Activated CD4-positive, alpha-beta T cell treated with anti-CD3 and anti-CD28 coated beads, Interleukin-2, amount 10 ng/mL, durations not matched to agents 7 days and 5 days (primary cell): Measurements from ENCODE around the gene MYO7B. TPM values are rescaled to one million over a fixed set of nuclear protein-coding genes. Genes with fewer than 3 reads are reported as not detected.

Experiments used
- CTCF ChIA-PET: fragments of 350-600 bp; sonication (Branson Sonifier 250); formaldehyde crosslinking; loops from one replicate; lab custom pipeline; 2021; ENCODE audit warnings: antibody characterized with exemption; lab: Charles Lee
- POLR2A ChIA-PET: fragments of 350-600 bp; sonication (Branson Sonifier 250); formaldehyde crosslinking; loops from one replicate; lab custom pipeline; 2021; ENCODE audit warnings: antibody characterized with exemption; lab: Charles Lee
- DNase-seq: peaks from one replicate; pipeline ENCODE4 v3.0.0-alpha.2; 2020
- H3K27ac Mint-ChIP-seq: one replicate; pipeline ENCODE4 v1.8.0; 2021; ENCODE audit warnings: mild to moderate bottlenecking, moderate library complexity, mixed read lengths
- H3K27me3 Mint-ChIP-seq: one replicate; pipeline ENCODE4 v1.8.0; 2021; ENCODE audit warnings: mixed read lengths
- H3K36me3 Mint-ChIP-seq: one replicate; pipeline ENCODE4 v1.8.0; 2021; ENCODE audit warnings: low read depth, mixed read lengths
- H3K4me1 Mint-ChIP-seq: one replicate; pipeline ENCODE4 v1.8.0; 2021; ENCODE audit warnings: mixed read lengths
- H3K4me3 Mint-ChIP-seq: one replicate; pipeline ENCODE4 v1.8.0; 2021; ENCODE audit warnings: mild to moderate bottlenecking, moderate library complexity, mixed read lengths
- H3K9me3 Mint-ChIP-seq: one replicate; pipeline ENCODE4 v1.8.0; 2021; ENCODE audit warnings: mixed read lengths
- total RNA-seq, 2 experiments: library from RNA; stranded (reverse); gene quantifications; one replicate each; pipeline ENCODE4 v1.2.3, GENCODE V29; 2021

MYO7B gene
- total RNA-seq, 2 experiments from 2014 or later = 0.60 to 0.69 TPM

GRCh38 chr2:127653421-127654083 is 118.1 kb downstream of the MYO7B start:
- H3K9me3 Mint-ChIP-seq = no peaks in the 10 kb centered on the region
- POLR2A ChIA-PET = no interaction called here
- H3K4me1 Mint-ChIP-seq = peaks cover 12% of the 10 kb centered on the region
- no peak overlapping the region for H3K4me3 Mint-ChIP-seq
- H3K36me3 Mint-ChIP-seq = no peaks in the 10 kb centered on the region
- CTCF ChIA-PET = interaction anchor here (0.8 to 6.6 kb wide), 4 partner anchors 12 to 62 kb away, joined by 3 to 50 read pairs (median 4); no protein-coding TSS in a partner anchor
- H3K27me3 Mint-ChIP-seq = no peaks in the 10 kb centered on the region
- DNase-seq = no peak
- H3K27ac Mint-ChIP-seq = no peak overlapping the region

GRCh38 chr2:127654084-127654837 is 118.8 kb downstream of the MYO7B start:
- no peaks in the 10 kb centered on the region for H3K36me3 Mint-ChIP-seq
- H3K4me1 Mint-ChIP-seq = peaks cover 5% of the 10 kb centered on the region
- H3K9me3 Mint-ChIP-seq = no peaks in the 10 kb centered on the region
- no peak overlapping the region for H3K4me3 Mint-ChIP-seq
- H3K27me3 Mint-ChIP-seq = no peaks in the 10 kb centered on the region
- ChIA-PET POLR2A (no interaction called here), CTCF (interaction anchor here (0.8 to 6.6 kb wide), 3 partner anchors 12 to 62 kb away, joined by 3 to 50 read pairs (median 5); no protein-coding TSS in a partner anchor)
- DNase-seq = no peak
- no peak overlapping the region for H3K27ac Mint-ChIP-seq

DNA sequence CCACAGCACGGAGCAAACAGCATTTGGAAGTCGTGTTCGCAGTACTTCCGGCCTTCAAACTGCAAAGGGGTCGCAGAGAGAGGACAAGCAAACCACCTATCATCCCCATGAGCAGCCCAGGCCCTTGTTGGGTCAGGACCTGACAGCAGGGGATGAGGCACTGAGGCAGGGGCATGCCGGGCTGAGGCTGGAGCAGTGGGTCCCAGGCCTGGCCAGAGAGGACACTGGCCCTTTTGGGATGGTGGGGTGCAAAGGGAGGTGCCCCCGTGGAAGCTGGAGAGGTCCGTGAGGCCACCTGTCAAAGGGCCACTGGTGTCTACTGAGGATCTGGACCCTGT is 119.3 kb downstream of the MYO7B start:
- Mint-ChIP-seq H3K36me3 (no peaks in the 10 kb centered on the region), H3K4me1 (peaks cover 1% of the 10 kb centered on the region), H3K27ac (no peak overlapping the region), H3K9me3 (no peaks in the 10 kb centered on the region), H3K4me3 (no peak overlapping the region), H3K27me3 (no peaks in the 10 kb centered on the region)
- ChIA-PET POLR2A (no interaction called here), CTCF (interaction anchor here (0.6 to 6.6 kb wide), 3 partner anchors 21 to 63 kb away, joined by 3 to 50 read pairs (median 5); partner anchors contain the start of gene LIMS2)
- DNase-seq = no peak

DNA sequence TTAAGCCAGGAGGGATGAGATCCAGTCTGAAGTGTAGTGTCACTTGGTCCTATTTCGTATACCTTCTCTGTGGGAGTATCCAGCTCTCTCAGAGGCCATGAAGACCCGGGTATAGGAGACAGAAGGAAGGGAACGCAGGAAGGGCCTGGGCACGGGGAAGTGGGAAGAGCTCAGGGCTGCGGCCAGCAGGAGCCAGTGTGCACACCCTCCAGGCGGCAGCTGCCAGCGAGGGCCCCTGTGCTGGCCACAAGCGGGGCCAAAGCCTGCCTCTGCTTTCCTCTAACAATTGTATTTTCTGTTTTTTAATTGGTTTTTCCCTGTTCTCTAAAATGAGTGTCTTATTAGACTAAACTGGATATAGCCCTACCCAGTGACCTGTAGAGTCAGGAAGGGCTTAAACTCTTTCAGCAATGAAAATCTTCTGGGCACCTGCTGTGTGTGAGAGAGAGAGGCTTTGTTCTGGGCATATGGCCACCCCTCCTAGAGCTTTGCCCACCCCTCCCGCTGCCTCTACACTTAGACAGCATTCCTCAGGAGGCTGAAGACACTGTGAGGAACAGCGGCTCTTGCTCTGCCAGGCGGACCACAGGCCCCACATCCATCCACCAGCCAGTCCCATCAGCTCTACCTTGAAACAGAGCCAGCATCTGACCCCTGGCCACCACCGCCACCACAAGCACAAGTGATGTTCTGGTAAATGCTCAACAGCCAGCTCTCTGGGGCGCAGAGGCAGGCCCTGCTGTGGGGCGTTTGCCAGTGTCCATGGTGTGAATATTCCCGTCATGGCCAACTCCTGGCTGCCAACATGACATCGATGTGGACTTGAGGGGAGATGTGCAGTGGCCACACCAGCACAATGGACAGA is 120.0 kb downstream of the MYO7B start:
- no peak for DNase-seq
- POLR2A ChIA-PET = no interaction called here
- Mint-ChIP-seq H3K27ac (no peak overlapping the region), H3K4me1 (peaks cover 1% of the 10 kb centered on the region), H3K9me3 (no peaks in the 10 kb centered on the region), H3K4me3 (no peak overlapping the region), H3K27me3 (no peaks in the 10 kb centered on the region), H3K36me3 (no peaks in the 10 kb centered on the region)
- CTCF ChIA-PET = interaction anchor here (0.6 to 6.6 kb wide), 4 partner anchors 20 to 137 kb away, joined by 3 to 50 read pairs (median 4); partner anchors contain the start of gene LIMS2

GRCh38 chr2:127656569-127657231 is 121.2 kb downstream of the MYO7B start:
- Mint-ChIP-seq H3K36me3 (no peaks in the 10 kb centered on the region), H3K4me3 (no peak overlapping the region), H3K27ac (no peak overlapping the region), H3K27me3 (no peaks in the 10 kb centered on the region), H3K9me3 (no peaks in the 10 kb centered on the region), H3K4me1 (peaks cover 1% of the 10 kb centered on the region)
- POLR2A ChIA-PET = no interaction called here
- no peak for DNase-seq
- CTCF ChIA-PET = interaction anchor here (1.1 to 2.3 kb wide), 2 partner anchors 19 to 135 kb away, joined by 3 to 5 read pairs; partner anchors contain the start of gene LIMS2

DNA sequence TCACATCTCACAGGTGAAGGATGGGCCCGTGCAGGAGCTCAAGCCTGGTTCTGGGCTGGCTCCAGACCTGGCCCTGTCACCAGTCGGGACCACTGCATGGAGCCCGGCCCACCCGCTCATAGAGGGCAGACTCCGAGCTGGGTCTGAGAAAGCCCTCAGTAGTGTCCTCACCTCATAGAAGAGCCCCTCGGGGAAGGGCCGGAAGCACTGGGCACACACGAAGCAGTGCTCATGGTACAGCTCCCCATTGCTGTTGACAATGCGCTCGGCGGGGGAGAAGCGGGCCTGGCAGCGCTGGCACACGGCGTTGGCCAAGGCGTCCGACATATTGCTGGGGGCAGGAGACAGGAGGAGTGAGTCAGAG is 121.7 kb downstream of the MYO7B start:
- Mint-ChIP-seq H3K36me3 (no peaks in the 10 kb centered on the region), H3K9me3 (no peaks in the 10 kb centered on the region), H3K4me3 (no peak overlapping the region), H3K27ac (no peak overlapping the region), H3K27me3 (no peaks in the 10 kb centered on the region), H3K4me1 (peaks cover 1% of the 10 kb centered on the region)
- POLR2A ChIA-PET = no interaction called here
- DNase-seq = no peak
- CTCF ChIA-PET = no interaction called here

DNA sequence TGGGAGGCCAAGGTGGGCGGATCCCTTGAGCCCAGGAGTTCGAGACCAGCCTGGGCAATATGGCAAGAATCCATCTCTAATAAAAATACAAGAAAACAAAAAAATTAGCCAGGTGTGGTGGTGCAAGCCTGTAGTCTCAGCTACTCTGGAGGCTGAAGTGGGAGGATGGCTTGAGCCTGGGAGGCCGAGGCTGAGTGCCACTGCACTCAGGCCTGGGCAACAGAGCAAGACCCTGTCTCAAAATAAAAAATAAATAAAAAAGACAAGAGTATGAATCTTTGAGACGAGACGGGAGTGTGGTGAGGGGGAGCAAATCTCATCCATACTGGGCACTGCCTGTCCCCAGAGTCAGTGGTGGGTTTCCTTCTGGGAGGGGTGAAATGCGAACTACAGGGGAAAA is 122.7 kb downstream of the MYO7B start:
- CTCF ChIA-PET = no interaction called here

GRCh38 chr2:127658641-127659407 is 123.3 kb downstream of the MYO7B start:
- no peaks in the 10 kb centered on the region for H3K9me3 Mint-ChIP-seq
- no peak overlapping the region for H3K27ac Mint-ChIP-seq
- ChIA-PET POLR2A (no interaction called here), CTCF (no interaction called here)
- peaks cover 4% of the 10 kb centered on the region for H3K4me1 Mint-ChIP-seq
- H3K27me3 Mint-ChIP-seq = peaks cover 12% of the 10 kb centered on the region
- H3K36me3 Mint-ChIP-seq = no peaks in the 10 kb centered on the region
- no peak for DNase-seq
- H3K4me3 Mint-ChIP-seq = no peak overlapping the region

More for the DNA sequence above, 122.7 kb downstream of the MYO7B start:
- DNase-seq = no peak
- Mint-ChIP-seq H3K27ac (no peak overlapping the region), H3K27me3 (peaks cover 5% of the 10 kb centered on the region), H3K9me3 (no peaks in the 10 kb centered on the region), H3K36me3 (no peaks in the 10 kb centered on the region), H3K4me1 (peaks cover 1% of the 10 kb centered on the region), H3K4me3 (no peak overlapping the region)
- POLR2A ChIA-PET = no interaction called here

- Mint-ChIP-seq H3K27me3 (peaks cover 16% of the 10 kb centered on the region), H3K9me3 (no peaks in the 10 kb centered on the region), H3K36me3 (no peaks in the 10 kb centered on the region), H3K4me1 (peaks cover 5% of the 10 kb centered on the region), H3K27ac (no peak overlapping the region), H3K4me3 (no peak overlapping the region)
- DNase-seq = no peak
- ChIA-PET CTCF (no interaction called here), POLR2A (no interaction called here)
Measured at GRCh38 chr2:127659408-127660290, 124.2 kb downstream of the MYO7B start.

- H3K9me3 Mint-ChIP-seq = no peaks in the 10 kb centered on the region
- peaks cover 22% of the 10 kb centered on the region for H3K27me3 Mint-ChIP-seq
- POLR2A ChIA-PET = no interaction called here
- no peak overlapping the region for H3K4me3 Mint-ChIP-seq
- no peak for DNase-seq
- H3K36me3 Mint-ChIP-seq = no peaks in the 10 kb centered on the region
- CTCF ChIA-PET = no interaction called here
- H3K4me1 Mint-ChIP-seq = peaks cover 5% of the 10 kb centered on the region
- H3K27ac Mint-ChIP-seq = no peak overlapping the region
Measured at GRCh38 chr2:127660291-127660578, 124.8 kb downstream of the MYO7B start.

DNA sequence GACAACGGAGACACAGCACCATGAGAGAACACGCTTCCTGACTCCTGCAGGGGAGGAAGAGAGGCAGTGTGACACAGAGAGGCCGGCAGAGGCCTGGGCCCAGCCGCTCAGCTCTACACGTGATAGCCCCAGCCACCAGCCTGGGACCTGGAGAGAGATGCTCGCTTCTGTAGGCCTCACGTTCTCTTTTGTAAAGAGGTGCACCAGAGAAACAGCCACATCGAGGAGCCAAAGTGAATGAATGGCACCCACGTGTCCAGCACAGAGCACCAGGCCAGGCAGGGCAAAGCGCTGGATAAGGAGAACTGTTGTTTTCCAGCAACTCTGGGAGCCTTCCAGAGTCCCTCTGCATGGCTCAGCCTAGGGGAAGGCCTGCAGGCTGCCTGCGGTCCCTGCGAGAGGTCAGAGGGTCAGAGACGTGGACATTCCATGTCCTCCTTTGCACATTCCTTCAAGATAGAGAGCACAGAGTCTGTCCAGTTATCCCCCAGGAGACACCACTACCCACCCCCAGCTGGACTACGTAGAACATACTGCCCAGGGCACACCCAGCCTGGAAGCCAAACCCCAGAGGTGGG is 125.7 kb downstream of the MYO7B start:
- Mint-ChIP-seq H3K4me1 (peaks cover 4% of the 10 kb centered on the region), H3K36me3 (no peaks in the 10 kb centered on the region), H3K27ac (no peak overlapping the region), H3K4me3 (no peak overlapping the region), H3K9me3 (no peaks in the 10 kb centered on the region), H3K27me3 (peaks cover 31% of the 10 kb centered on the region)
- CTCF ChIA-PET = no interaction called here
- no peak for DNase-seq
- POLR2A ChIA-PET = no interaction called here
